GM20000 (cell line): Measurements from ENCODE around the gene FYB2.

ENCODE experiments used
- DNase-seq: peaks from one replicate; pipeline ENCODE4 v3.0.0; 2012; ENCODE audit warnings: low spot score
- CTCF ChIP-seq: IDR thresholded peaks from 2 replicates; pipeline ENCODE4 v1.5.1; 2012; ENCODE audit warnings: mild to moderate bottlenecking, control low read depth; ENCODE audit errors: extremely low read depth, missing control alignments

The FYB2 gene

DNA sequence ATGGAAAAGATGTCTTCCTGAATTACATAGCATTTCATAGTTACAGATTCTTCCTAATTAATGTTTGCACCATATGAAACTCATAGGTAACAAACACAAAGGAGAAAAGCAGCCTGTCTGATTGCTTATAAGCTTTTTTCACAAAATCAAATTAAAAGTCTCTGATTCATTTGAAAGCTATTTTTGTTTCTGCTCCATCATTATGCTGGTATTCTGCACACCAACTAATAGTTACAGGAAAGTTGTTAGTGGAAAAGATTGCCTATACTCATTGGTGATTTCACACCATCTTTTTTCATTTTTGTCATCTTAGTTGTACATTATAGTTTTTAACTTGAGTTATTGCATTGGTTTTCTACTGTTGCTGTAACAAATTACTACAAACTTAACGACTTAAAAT is 104.0 kb downstream of the FYB2 start:
- TF ChIP-seq CTCF = no peak
- DNase-seq = no peak

DNA sequence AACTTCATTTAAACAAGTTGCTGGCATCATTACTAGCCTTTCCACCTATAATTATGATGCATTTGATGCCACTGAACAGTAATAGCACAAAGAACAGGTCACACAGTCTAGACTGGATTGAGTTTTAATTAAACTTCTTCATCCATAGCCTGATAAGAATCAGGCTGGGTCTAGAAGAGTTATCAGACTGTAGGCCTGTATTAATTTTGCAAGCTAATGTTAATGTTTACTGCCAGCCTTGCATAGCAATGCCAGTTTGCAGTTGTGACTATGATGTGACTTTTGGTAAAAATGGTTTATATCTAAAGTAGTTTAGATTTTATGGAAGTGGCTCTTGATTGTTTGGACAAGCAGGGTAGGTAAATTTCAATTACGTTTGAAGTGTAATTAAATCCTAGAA is 106.1 kb downstream of the FYB2 start:
- TF ChIP-seq CTCF = no peak
- no peak for DNase-seq

DNA sequence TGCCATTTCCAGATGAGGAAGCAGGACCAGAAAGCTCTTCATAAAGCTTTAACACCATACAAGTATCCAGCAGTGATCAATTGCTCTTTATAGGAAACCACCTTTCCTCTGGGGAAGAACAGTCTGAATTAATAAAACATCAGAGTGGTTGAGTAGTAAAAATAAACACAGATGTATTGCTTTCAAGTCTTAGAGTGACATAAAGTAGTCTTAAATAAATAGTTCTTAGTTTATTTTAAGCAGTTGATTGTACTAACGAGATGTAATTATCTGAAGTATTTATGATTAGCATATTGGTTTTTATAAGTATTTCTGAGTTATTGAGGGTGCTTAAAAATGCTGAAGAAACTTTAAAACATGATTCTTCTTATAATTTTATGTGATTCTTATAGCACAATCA is 107.1 kb downstream of the FYB2 start:
- no peak for TF ChIP-seq CTCF

GRCh38 chr1:56710646-56711045 is 108.6 kb downstream of the FYB2 start:
- no peak for DNase-seq
- no peak for TF ChIP-seq CTCF

More for the DNA sequence above, 107.1 kb downstream of the FYB2 start:
- DNase-seq = no peak

- DNase-seq = no peak
- TF ChIP-seq CTCF = no peak
Observed at GRCh38 chr1:56709995-56710394, 109.2 kb downstream of the FYB2 start.

DNA sequence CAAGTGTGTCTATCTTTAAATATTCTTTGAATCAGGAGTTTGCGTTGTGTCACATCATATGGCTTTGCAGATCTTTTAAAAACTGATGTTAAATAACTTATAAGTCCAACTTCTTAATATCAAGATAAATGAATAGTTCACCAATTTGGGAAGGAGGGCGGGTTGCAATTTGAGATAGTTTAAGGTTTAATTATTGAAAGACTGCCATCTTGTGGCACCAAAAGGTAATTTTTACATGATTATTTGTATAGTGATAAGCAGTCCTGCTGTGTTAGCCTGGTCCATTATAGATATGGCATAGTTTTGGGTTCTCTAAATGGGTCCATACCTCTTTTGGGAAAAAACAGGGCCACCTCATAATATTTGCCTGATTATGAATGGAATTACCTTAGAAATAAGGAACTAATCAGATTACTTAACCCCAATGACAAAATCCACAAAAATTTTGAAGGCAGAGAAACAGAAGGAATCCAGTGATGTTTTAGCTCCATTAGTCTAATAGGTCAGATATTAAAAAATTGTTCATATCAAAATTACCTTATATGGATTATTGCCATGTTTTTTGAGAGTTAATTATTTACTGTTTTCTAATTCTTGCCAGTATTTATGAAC is 109.8 kb downstream of the FYB2 start:
- DNase-seq = peak; percentile 11
- TF ChIP-seq CTCF = peak; percentile 28

GRCh38 chr1:56707379-56707778 is 111.8 kb downstream of the FYB2 start:
- DNase-seq = no peak
- TF ChIP-seq CTCF = no peak

DNA sequence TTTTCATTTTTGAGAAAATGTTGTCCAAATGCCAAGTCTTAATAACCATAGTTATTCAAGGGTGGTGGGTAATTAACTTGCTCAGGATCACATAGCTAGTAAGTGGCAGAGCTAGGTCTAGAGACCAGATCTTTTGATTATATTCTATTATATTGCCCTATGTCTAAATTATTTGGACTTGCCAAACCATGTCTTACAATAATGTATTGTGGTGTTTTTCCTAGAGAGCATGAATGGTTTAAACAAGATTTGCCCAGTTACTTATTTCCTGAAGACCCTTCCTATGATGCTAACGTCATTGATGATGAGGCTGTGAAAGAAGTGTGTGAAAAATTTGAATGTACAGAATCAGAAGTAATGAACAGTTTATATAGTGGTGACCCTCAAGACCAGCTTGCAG is 115.5 kb downstream of the FYB2 start:
- TF ChIP-seq CTCF = no peak

More for the DNA sequence above, 115.5 kb downstream of the FYB2 start:
- DNase-seq = no peak
